Left kidney (tissue), 8 donors: ENCODE results near the gene TVP23B. TPM values are rescaled to one million over a fixed set of nuclear protein-coding genes. Genes with fewer than 3 reads are reported as not detected.
A peak's percentile ranks its signal among the peaks of the same experiment; 100 is the strongest.
"Not testable (repeated sequence)": the region's sequence is repeated elsewhere in the genome, so short reads cannot be mapped to it uniquely, and the experiment has no call there.

Experiments
- DNase-seq: peaks from one replicate; pipeline ENCODE4 v3.0.0-alpha.2; 2013
- long read RNA-seq, 8 donors: transcript quantifications; one replicate each; lab custom pipeline, GENCODE V29; 2026
- polyA plus RNA-seq: library from polyadenylated mRNA; unstranded; fragments of 120-200 nt; gene quantifications from one replicate; pipeline ENCODE4 v1.2.1, GENCODE V29; 2013; ENCODE audit not compliant: insufficient read length

The TVP23B gene
- 53.3 TPM for polyA plus RNA-seq
- long read RNA-seq, donor 1, transcript TVP23B-201 (7 exons, 2,064 nt): major isoform, 18 of 31 reads
- long read RNA-seq, donor 1, partial matches to known transcripts: 11 of 31 reads
- long read RNA-seq, donor 1, other reads (novel, unspliced or antisense): 0 of 31 reads
- long read RNA-seq, donor 2, transcript TVP23B-201 (7 exons, 2,064 nt): major isoform, 15 of 24 reads
- long read RNA-seq, donor 2, partial matches to known transcripts: 5 of 24 reads
- long read RNA-seq, donor 2, other reads (novel, unspliced or antisense): 0 of 24 reads
- long read RNA-seq, donor 3, transcript TVP23B-201 (7 exons, 2,064 nt): major isoform, 12 of 15 reads
- long read RNA-seq, donor 3, partial matches to known transcripts: 0 of 15 reads
- long read RNA-seq, donor 3, other reads (novel, unspliced or antisense): 0 of 15 reads
- long read RNA-seq, donor 4, partial matches to known transcripts: 0 of 2 reads
- long read RNA-seq, donor 4, other reads (novel, unspliced or antisense): 0 of 2 reads
- long read RNA-seq, donor 5, transcript TVP23B-201 (7 exons, 2,064 nt): major isoform, 24 of 30 reads
- long read RNA-seq, donor 5, partial matches to known transcripts: 5 of 30 reads
- long read RNA-seq, donor 5, other reads (novel, unspliced or antisense): 0 of 30 reads
- long read RNA-seq, donor 6, transcript TVP23B-201 (7 exons, 2,064 nt): major isoform, 6 of 8 reads
- long read RNA-seq, donor 6, partial matches to known transcripts: 0 of 8 reads
- long read RNA-seq, donor 6, other reads (novel, unspliced or antisense): 0 of 8 reads
- long read RNA-seq, donor 7, transcript TVP23B-201 (7 exons, 2,064 nt): major isoform, 34 of 43 reads
- long read RNA-seq, donor 7, partial matches to known transcripts: 6 of 43 reads
- long read RNA-seq, donor 7, other reads (novel, unspliced or antisense): 0 of 43 reads
- long read RNA-seq, donor 8, transcript TVP23B-201 (7 exons, 2,064 nt): major isoform, 11 of 13 reads
- long read RNA-seq, donor 8, partial matches to known transcripts: 0 of 13 reads
- long read RNA-seq, donor 8, other reads (novel, unspliced or antisense): 0 of 13 reads

GRCh38 chr17:18780991-18781718, at the start of gene TVP23B:
Gene TVP23B, plus strand, starts transcription at chr17:18781183. Its CDS starts 111 bp downstream, at chr17:18781294.
- peak; percentile 91 for DNase-seq

GRCh38 chr17:18732438-18732837, 48.5 kb upstream of the TVP23B start:
- DNase-seq: not testable (repeated sequence)

- DNase-seq: not testable (repeated sequence)
Observed at GRCh38 chr17:18733350-18733749, 47.6 kb upstream of the TVP23B start.

- not testable (repeated sequence) for DNase-seq
Observed at GRCh38 chr17:18739616-18740391, 41.2 kb upstream of the TVP23B start.

- not testable (repeated sequence) for DNase-seq
Observed at GRCh38 chr17:18741228-18741627, 39.8 kb upstream of the TVP23B start.

GRCh38 chr17:18743699-18744421, 37.1 kb upstream of the TVP23B start, which contains the start of gene FBXW10:
Gene FBXW10, plus strand, starts transcription at chr17:18744054. Its CDS starts 191 bp downstream, at chr17:18744245.
- DNase-seq: not testable (repeated sequence)

- not testable (repeated sequence) for DNase-seq
Observed at GRCh38 chr17:18744726-18745125, 36.3 kb upstream of the TVP23B start.

- DNase-seq: not testable (repeated sequence)
Observed at GRCh38 chr17:18746551-18746950, 34.4 kb upstream of the TVP23B start.

GRCh38 chr17:18747501-18747900, 33.5 kb upstream of the TVP23B start:
- DNase-seq: not testable (repeated sequence)

- not testable (repeated sequence) for DNase-seq
Observed at GRCh38 chr17:18750242-18750641, 30.7 kb upstream of the TVP23B start.

GRCh38 chr17:18753829-18754409, 27.1 kb upstream of the TVP23B start:
- not testable (repeated sequence) for DNase-seq

- not testable (repeated sequence) for DNase-seq
Observed at GRCh38 chr17:18755969-18756368, 25.0 kb upstream of the TVP23B start.

- not testable (repeated sequence) for DNase-seq
Observed at GRCh38 chr17:18757368-18758044, 23.5 kb upstream of the TVP23B start.

- DNase-seq: not testable (repeated sequence)
Observed at GRCh38 chr17:18758344-18758743, 22.6 kb upstream of the TVP23B start.

- DNase-seq: not testable (repeated sequence)
Observed at GRCh38 chr17:18760221-18760620, 20.8 kb upstream of the TVP23B start.

- DNase-seq: not testable (repeated sequence)
Observed at GRCh38 chr17:18770572-18770971, 10.4 kb upstream of the TVP23B start.

- not testable (repeated sequence) for DNase-seq
Observed at GRCh38 chr17:18771066-18771465, 9.9 kb upstream of the TVP23B start.

GRCh38 chr17:18772471-18772870, 8.5 kb upstream of the TVP23B start:
- DNase-seq: no peak

GRCh38 chr17:18781805-18782204, 822 bp downstream of the TVP23B start:
- DNase-seq: not testable (repeated sequence)
